GM12873 (cell line): Measurements from ENCODE around the gene FYB1.

ENCODE experiments used
- TF ChIP-seq, protein P1 (sequence below): IDR thresholded peaks from 2 replicates; pipeline ENCODE4 v1.5.1; 2012; ENCODE audit warnings: low read depth, mild to moderate bottlenecking, moderate library complexity, low read length, control low read depth; ENCODE audit not compliant: insufficient read depth; ENCODE audit errors: missing control alignments

The FYB1 gene

DNA sequence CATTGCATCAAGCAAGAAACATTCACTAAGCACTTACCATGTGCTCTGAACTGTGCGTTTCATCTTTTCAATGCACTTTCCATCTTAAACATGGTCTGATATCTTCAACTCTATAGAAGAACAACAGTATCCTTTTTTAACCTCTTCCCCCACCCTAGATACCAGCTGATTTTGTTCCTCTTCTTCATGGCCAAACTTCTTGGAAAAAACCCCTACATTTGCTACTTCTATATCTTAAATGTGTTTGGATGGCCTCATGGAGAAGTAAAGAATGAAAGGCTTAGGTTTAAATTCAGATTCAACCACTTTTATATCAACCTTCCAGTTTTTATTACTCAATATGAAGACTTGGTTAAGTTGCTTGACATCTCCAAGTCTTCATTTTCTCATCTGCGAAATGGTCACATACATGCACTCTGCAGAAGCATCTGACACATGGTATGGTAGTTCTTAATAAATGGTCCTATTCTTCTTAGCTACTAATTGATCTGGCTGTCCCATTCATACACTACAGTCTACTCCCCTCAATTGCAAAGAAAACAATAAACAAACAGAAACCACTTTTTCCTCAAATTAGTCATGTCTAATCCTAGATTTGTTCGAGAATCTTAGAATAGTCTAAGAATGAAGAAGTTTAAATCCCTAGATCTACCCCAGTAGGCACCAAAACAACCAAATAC is 59.4 kb downstream of the FYB1 start:
- TF ChIP-seq, protein P1, sequence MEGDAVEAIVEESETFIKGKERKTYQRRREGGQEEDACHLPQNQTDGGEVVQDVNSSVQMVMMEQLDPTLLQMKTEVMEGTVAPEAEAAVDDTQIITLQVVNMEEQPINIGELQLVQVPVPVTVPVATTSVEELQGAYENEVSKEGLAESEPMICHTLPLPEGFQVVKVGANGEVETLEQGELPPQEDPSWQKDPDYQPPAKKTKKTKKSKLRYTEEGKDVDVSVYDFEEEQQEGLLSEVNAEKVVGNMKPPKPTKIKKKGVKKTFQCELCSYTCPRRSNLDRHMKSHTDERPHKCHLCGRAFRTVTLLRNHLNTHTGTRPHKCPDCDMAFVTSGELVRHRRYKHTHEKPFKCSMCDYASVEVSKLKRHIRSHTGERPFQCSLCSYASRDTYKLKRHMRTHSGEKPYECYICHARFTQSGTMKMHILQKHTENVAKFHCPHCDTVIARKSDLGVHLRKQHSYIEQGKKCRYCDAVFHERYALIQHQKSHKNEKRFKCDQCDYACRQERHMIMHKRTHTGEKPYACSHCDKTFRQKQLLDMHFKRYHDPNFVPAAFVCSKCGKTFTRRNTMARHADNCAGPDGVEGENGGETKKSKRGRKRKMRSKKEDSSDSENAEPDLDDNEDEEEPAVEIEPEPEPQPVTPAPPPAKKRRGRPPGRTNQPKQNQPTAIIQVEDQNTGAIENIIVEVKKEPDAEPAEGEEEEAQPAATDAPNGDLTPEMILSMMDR: no peak

DNA sequence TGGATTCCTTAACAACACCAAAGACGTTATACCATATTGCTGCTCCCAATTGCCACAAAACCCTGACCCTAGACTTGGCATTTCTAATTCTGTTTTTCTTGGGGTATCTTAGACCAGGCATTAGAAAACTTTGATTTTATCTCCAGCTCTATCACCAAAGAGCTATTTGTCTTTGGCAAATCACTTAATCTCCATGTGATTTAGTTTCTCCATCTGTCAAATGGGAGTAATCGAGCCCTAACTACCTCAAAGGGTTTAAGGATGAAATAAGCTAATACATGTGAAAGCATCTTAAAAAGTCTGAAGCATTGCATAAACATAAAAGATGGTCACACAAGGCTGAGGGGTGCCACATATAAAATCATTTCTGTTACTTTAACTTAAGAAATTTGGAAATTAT is 60.6 kb downstream of the FYB1 start:
- TF ChIP-seq, protein P1: no peak

DNA sequence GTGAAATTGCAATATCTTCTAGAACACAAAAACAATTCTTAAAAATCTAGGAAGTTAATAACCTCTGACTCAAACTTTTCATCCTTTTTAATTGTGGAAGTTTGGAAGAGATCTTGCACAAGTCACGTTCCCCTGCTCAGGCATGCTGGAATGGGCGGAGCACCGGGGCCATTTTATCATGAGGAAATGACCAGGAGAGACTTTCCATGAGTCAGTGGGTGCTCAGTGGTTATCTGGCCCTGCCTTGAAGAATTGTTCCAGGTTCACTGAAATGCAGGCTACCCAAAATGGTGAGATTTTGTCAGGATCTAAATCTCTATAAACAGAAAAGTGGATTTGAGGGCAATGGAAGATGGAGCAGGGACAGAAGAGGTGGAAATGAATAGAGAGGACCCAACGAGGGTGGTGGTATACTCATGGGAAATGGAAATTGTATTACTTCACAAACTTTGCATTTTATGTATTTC is 61.2 kb downstream of the FYB1 start:
- TF ChIP-seq, protein P1: no peak

DNA sequence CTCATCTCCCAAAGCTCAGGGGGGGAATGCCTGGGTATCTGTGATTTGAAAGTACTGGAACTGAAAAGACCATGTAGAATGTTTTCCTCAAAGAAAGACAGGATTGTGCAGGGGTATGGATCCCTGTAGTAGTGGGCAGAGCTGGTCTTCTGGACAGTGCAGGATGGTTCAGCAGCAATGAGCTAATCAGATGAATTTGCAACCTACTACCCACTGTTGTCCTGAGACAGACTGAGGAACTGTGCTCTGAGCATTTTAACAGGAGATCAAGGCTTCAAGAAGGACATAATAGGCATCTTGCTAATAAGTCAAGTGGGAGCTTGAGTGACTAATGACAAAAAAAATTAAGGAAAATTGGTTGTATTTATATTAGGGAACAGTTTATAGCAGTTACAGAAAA is 61.7 kb downstream of the FYB1 start:
- TF ChIP-seq, protein P1: no peak

DNA sequence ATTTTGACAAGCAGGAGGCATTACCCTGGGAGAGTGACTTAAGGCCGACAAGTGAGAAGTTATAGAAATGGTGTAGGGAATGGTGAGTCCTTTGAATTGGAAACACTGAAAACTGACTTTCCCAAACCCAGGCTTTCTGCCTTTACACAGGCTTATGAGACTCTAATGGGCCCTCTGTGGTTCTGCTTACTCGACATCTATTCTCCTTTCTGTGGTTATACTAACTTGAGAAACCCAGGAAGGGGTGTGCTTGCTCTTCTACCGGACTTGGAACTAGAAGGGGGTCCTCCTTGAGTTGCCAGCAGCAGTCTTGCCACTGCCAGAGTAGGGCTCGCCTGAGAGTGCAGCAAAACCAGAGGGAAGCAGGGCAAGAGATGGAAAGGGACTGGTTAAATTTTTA is 63.3 kb downstream of the FYB1 start:
- TF ChIP-seq, protein P1: no peak

DNA sequence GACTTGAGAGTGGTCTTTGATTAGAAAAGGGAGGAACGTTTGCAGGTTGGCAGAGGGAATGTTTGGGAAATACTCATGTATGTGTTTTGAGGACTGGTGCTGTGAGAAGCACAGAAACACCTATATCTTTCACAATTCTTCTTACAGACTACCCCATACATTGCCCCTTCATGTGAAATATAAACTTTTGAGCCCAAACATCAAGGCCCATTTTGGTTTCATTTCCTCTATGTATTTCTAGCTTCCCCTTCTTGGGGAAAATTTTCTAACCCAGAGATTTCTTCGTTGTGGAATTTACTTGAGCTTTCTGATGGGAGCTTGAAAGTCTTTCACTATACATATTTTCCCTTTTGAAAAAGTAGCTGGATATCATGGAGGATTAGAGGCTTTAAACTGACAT is 67.6 kb downstream of the FYB1 start:
- TF ChIP-seq, protein P1: no peak

DNA sequence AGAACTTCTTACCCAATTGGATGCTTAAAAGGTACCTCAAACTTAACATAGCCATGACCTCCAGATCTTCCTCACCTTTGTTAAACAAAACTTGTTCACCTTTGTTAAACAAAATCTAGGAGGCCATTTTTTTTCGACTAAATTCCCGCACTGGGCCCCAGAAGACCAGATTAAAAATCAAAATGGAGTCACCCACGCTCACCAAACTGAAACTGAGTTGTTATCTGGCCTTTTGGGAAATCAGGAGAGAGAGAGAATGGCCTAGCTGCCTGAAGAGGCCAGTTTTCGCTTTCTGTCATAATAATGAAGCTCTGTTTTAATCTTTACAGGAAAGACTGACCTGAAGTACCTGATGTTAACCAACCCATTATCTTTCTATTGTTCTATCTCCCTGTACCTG is 69.4 kb downstream of the FYB1 start:
- TF ChIP-seq, protein P1: no peak
